HG03469 (cell line): ENCODE data around the gene DLG5.

Source experiments
- ATAC-seq: cut with Tn5 transposase; IDR thresholded peaks from one replicate; pipeline ENCODE4 v1.9.1; 2021; ENCODE audit warnings: mild to moderate bottlenecking, moderate library complexity, moderate number of reproducible peaks; ENCODE audit not compliant: unreplicated experiment

Gene DLG5, protein sequence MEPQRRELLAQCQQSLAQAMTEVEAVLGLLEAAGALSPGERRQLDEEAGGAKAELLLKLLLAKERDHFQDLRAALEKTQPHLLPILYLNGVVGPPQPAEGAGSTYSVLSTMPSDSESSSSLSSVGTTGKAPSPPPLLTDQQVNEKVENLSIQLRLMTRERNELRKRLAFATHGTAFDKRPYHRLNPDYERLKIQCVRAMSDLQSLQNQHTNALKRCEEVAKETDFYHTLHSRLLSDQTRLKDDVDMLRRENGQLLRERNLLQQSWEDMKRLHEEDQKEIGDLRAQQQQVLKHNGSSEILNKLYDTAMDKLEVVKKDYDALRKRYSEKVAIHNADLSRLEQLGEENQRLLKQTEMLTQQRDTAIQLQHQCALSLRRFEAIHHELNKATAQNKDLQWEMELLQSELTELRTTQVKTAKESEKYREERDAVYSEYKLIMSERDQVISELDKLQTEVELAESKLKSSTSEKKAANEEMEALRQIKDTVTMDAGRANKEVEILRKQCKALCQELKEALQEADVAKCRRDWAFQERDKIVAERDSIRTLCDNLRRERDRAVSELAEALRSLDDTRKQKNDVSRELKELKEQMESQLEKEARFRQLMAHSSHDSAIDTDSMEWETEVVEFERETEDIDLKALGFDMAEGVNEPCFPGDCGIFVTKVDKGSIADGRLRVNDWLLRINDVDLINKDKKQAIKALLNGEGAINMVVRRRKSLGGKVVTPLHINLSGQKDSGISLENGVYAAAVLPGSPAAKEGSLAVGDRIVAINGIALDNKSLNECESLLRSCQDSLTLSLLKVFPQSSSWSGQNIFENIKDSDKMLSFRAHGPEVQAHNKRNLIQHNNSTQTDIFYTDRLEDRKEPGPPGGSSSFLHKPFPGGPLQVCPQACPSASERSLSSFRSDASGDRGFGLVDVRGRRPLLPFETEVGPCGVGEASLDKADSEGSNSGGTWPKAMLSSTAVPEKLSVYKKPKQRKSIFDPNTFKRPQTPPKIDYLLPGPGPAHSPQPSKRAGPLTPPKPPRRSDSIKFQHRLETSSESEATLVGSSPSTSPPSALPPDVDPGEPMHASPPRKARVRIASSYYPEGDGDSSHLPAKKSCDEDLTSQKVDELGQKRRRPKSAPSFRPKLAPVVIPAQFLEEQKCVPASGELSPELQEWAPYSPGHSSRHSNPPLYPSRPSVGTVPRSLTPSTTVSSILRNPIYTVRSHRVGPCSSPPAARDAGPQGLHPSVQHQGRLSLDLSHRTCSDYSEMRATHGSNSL (N-terminal part only)

GRCh38 chr10:77926566-77927401 lies at the start of gene DLG5:
TSS of gene DLG5 (minus strand) at chr10:77926755. CDS start at chr10:77926520, 235 bp downstream.
- ATAC-seq = no peak

GRCh38 chr10:77975086-77975666 lies 48.6 kb upstream of the DLG5 start:
- no peak for ATAC-seq

DNA sequence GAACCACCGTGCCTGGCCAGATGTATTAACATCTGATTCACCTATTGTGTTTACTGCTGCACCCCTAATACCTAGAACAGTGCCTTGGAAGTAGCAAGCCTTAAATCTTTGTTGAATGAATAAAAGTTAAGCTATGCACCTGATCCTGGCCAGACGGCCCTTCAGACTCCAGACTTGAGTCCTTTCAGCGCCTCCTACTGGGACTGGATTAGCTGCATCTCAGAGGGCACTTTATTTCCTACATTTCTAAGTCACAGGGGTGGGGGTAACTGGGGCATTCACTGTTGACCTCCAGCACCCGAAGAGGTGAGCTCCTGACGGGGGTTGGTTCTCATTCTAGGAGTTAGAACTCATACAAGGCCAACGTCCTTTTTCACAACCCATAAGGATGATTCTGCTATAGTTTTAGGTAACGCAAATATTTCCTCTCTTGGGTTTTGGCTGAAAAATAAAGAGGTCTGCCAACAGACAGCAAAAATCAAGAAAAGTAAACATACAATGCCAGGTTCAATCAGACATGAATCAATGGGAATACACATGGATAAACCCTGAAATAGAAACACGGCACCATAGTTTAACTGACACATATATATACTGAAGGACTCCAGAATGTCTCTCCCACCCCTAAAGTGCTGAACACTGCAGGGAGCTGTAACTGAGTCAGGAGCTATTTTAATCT lies 48.0 kb upstream of the DLG5 start:
- no peak for ATAC-seq

DNA sequence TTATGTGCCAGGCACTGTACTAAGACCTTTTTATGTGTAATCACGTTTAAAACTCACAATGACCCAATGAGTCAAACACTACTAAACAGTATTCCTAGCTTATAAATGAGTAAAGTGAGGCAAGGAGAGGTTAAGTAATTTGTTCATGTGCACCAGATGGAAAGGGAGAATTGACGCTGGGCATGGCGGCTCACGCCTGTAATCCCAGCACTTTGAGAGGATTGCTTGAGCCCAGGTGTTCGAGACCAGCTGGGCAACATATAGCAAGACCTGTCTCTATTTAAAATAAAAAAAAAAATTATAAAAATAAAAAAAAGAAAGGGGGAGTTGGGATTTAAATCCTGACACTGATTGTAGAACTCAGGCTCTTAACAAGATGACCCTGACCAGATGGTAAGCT lies 46.7 kb upstream of the DLG5 start:
- ATAC-seq = no peak

GRCh38 chr10:77972148-77972547 lies 45.6 kb upstream of the DLG5 start:
- no peak for ATAC-seq

DNA sequence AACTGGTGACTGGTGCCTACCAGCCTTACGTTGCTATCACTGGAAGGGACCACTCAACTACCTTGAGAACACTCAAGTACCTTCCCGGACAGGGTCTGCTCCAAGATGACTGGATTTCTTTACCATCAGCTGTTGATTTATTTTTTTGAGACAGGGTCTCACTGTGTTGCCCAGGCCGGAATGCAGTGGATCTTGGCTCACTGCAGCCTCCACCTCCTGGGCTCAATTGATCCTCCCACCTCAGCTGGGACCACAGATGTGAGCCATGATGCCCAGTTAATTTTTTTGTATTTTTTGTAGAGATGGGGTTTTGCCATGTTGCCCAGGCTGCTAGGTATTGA lies 45.2 kb upstream of the DLG5 start:
- ATAC-seq = no peak

DNA sequence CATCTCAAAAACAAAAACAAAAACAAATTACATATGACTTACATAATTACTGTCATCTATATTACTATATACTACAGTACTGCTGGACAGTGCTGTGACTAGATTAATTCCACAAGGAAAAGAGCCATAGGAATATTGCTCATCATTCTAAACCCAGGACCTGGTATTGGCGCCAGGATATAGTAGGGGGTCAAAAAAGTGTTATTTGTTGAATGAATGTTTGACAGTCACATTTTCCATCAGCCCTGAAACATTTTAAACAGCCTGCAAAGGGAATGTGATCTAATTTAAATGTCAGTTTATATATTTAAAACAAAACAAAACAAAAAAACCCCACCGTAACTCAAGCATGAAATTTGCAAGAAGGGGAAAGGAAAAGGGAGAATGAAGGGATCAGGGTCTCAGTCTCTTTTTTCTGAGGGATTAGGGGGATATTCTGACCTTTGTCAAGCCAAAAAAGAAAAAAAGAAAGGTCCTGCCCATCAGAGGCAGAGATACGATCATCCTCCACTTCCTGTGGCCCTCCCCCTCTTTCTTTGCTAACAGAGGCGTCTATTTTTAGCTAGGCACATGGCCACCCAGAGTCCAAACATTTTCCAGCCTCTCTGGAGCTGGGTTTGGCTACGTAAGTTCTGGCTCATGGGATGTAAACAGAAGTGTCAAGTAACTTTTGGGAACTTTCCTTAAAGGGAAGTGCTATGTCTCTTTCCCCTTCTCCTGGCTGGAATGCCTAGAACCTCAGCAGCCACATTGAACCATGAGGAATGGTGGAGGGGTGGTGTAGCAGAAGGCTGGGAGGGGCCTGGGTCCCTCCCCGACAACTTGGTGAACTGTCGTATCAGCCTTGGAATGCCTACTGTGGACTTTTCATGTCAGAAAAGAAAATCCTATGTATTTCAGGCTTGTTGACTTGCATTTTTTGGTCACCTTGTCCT lies 44.6 kb upstream of the DLG5 start:
- ATAC-seq = no peak

GRCh38 chr10:77969114-77969513 lies 42.6 kb upstream of the DLG5 start:
- ATAC-seq = no peak

GRCh38 chr10:77967611-77968022 lies 41.1 kb upstream of the DLG5 start:
- no peak for ATAC-seq

GRCh38 chr10:77965294-77965693 lies 38.7 kb upstream of the DLG5 start:
- no peak for ATAC-seq

DNA sequence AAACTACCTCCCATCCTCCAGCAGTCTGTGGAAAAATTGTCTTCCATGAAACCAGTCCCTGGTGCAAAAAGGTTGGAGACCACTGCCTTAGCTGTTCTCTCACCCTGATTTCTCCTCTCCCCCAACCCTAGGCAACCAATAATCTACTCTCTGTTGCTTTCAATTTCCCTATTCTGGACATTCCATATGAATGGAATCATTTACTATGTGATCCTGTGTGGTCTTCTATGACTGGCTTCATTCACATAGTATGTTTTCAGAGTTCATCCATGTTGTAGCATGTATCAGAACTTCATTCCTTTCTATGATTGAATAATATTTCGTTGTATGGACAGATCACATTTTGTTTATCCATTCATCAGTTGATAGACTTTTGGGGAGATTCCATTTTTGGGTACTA lies 38.3 kb upstream of the DLG5 start:
- no peak for ATAC-seq

DNA sequence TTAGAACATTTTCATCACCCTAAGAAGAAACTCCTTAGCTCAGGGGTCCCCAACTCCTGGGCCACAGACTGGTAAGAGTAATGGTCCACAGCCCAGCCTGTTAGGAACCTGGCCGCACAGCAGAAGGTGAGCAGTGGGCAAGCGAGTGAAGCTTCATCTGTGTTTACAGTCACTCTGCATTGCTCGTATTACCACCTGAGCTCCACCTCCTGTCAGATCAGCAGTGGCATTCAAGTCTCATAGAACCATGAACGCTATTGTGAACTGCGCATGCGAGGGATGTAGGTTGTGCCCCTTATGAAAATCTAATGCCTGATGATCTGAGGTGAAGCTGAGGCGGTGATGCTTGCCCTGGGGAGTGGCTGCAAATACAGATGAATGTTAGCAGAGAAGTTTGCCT lies 37.3 kb upstream of the DLG5 start:
- ATAC-seq = no peak

GRCh38 chr10:77962350-77963146 lies 36.0 kb upstream of the DLG5 start:
- no peak for ATAC-seq

- no peak for ATAC-seq
Observed at GRCh38 chr10:77961668-77962067, 35.1 kb upstream of the DLG5 start.

DNA sequence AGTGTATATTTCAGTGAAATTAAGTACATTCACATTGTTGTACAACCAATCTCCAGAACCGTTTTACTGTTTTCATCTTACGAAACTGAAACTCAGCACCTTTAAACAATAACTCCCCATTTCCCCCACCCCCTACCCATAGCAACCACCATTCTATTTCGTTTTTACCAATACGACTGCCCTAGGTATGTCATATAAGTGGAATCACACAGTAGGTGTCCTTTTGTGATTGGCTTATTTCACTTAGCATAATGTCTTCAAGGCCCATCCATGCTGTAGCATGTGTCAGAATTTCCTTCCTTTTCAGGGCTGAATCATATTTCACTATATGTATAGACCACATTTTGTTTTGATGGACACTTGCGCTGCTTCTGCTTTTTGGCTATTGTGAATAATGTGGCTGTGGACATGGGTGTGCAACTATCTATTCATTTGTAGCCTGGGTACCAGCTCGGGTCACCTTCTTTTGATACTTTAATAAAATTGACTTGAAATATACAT lies 34.3 kb upstream of the DLG5 start:
- no peak for ATAC-seq

DNA sequence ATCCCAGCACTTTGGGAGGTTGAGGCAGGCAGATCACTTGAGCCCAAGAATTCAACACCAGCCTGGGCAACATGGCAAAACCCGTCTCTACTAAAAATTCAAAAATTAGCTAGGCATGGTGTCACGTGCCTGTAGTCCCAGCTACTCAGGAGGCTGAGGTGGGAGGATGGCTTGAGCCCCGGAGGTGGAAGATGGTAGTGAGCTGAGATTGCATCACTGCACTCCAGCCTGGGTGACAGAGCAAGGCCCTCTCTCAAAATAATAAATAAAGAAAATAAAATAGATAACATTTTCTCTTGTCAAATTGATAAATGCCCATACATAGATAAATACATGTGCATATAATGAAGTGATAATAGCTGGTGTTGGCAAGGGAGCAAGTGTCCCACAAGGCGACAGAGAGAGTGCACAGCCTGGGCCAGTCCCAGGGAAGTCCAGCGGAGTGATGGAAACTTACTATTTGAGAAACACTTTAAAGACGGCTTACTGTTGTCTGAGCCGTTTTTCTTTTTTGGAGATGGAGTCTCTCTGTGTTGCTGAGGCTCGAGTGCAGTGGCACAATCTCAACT lies 33.4 kb upstream of the DLG5 start:
- ATAC-seq = no peak

DNA sequence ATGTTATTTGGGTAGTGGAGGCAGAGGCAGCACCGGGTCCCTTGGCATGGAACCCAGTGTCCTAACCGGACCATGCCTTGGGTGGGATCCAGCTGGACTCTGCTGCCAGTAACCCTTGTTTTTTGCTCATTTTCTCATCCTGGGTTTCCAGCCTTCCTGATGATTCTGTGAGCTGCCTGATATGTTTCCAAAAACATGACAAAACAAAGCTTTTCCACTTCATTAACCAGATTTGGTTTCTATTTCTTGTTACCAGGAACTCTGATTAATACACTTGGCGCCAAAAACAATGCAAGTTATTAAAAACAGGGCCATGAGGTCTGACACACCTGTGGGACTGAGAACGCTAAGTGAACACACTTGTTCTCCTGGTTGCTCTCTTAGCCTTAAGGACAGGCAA lies 32.8 kb upstream of the DLG5 start:
- no peak for ATAC-seq
